ELR (cell line): ENCODE results near the gene WAS.
"Not testable (repeated sequence)": the region's sequence is repeated elsewhere in the genome, so short reads cannot be mapped to it uniquely, and the experiment has no call there.

Source experiments
- DNase-seq: peaks from one replicate; pipeline ENCODE4 v3.0.0-alpha.2; 2015; ENCODE audit warnings: low read depth

WAS gene

DNA sequence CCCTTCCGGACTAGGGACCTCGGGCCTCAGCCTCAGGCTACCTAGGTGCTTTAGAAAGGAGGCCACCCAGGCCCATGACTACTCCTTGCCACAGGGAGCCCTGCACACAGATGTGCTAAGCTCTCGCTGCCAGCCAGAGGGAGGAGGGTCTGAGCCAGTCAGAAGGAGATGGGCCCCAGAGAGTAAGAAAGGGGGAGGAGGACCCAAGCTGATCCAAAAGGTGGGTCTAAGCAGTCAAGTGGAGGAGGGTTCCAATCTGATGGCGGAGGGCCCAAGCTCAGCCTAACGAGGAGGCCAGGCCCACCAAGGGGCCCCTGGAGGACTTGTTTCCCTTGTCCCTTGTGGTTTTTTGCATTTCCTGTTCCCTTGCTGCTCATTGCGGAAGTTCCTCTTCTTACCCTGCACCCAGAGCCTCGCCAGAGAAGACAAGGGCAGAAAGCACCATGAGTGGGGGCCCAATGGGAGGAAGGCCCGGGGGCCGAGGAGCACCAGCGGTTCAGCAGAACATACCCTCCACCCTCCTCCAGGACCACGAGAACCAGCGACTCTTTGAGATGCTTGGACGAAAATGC is at the start of gene WAS:
Gene WAS, plus strand, starts transcription at position 389 of the 572 bp plus-strand sequence. Its CDS starts 55 bp downstream, at position 444.
- no peak for DNase-seq

DNA sequence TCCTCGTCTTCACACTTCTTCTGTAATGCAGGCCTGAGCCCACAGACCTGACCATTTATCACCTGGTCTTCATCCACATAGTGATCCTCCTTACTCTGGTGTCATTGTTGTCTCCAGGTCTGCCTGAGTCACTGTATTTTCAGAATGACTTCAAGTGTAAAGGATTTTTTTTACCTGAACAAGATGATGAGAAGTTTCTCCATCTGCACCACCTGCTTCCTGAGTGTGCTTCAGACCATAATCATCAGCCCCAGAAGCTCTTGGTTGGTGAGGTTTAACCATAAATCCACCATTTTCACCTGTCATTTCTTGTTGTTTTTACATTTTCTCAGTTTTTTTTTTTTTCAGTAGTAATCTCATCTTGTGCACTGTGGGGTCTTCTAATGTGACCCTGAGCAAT is 47.3 kb upstream of the WAS start:
- DNase-seq, result no peak

DNA sequence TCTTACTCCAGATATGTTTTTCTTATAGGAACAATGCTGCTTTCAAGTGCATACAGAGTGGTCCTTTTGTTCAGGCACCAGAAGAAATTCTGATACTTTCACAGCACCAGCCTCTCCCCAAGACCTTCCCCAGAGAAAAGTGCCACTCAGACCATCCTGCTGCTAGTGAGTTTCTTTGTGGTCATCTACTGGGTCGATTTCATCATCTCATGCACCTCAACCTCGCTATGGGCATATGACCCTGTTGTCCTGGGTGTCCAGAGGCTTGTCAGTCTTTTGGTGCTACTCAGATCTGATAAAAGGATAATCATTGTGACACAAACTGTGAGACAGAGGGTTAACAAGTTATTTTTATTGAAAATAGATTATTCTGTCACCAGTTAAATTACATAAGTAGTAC is 46.8 kb upstream of the WAS start:
- DNase-seq, result no peak

DNA sequence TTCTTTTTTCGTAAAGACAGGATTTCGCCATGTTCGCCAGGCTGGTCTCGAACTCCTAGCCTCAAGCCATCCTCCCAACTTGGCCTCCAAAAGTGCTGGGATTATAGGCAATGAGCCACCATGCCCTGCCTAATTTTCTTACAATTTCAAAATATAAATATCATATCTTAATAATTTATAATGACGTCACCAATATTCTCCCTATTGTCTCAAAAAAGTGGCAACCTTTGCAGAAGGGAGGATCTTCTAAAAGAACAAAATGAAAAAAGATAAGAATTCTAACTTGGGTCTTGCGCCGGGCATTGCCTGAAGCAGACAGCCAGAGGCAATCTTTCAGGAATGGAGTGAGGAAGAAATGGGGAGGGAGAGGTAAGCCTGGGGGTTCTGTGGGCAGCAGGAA is 37.9 kb upstream of the WAS start:
- no peak for DNase-seq

DNA sequence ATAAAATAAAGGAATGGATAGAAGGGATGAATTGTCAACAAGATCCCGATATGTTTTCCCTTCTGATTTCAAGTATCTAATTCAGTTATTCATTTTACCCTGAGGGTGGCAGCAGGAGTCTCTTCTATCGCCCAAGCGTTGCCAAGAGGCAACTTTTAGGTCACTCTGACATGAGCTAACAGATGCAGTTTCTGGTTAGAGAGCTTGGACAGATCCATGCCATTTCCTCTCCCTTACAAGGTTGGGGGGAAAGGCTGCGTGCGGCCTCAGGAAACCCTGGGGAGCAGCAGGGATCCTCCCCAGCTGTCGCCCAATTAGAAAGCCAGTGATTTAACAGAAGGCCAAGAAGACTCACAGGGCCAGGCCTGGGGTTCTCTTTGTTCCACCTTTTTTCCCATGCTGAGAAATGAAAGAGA is 35.3 kb upstream of the WAS start:
- DNase-seq, result peak; percentile 61

DNA sequence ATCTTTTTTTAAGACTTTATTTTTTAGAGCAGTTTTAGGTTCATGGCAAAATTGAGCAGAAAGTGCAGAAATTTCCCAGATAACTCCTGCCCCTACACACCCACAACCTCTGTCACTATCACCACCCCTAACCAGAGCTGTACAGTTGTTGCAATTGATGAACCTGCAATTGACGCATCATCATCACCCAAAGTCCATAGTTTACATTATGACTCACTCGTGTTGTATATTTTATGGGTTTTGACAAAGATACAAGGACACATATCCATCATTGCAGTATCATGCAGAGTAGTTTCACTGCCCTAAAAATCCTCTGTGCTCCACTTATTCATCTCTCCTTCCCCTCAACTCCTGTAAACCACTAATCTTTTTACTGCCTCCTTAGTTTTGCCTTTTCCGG is 34.5 kb upstream of the WAS start:
- peak; percentile 19 for DNase-seq

DNA sequence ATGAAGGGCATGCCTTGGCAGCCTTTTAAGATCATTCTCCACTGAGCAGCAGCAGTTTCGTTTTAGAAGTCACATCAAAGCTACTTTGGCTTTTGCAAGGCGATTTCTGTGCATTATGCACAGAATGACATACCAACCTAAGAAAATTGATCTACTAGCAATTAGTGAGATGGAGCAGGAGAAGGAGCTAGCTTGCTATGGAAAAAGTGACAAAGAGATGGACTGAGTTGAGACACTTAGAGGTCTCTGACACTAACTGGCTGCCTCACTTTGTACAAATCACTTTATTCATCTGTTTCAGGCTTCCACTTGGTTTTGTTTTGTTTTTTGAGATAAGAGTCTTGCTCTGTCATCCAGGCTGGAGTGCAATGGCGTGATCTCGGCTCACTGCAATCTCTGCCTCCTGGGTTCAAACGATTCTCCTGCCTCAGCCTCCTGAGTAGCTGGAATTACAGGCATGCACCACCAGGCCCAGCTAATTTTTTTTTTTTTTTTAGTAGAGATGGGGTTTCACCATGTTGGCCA is 31.5 kb upstream of the WAS start:
- DNase-seq, result not testable (repeated sequence)

DNA sequence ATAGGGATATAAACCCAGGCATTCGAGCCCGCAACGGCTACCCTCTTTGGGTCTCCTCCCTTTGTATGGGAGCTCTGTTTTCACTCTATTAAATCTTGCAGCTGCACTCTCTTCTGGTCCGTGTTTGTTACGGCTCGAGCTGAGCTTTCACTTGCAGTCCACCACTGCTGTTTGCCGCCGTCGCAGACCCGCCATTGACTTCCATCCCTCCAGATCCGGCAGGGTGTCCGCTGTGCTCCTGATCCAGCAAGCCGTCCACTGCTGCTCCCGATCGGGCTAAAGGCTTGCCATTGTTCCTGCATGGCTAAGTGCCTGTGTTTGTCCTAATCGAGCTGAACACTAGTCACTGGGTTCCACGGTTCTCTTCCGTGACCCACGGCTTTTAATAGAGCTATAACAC is 28.9 kb upstream of the WAS start:
- DNase-seq, result not testable (repeated sequence)

DNA sequence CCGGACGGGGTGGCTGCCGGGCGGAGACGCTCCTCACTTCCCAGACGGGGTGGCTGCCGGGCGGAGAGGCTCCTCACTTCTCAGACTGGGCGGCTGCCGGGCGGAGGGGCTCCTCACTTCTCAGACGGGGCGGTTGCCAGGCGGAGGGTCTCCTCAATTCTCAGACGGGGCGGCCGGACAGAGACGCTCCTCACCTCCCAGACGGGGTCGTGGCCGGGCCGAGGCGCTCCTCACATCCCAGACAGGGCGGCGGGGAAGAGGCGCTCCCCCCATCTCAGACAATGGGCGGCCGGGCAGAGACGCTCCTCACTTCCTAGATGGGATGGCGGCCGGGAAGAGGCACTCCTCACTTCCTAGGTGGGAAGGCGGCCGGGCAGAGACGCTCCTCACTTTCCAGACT is 23.9 kb upstream of the WAS start:
- DNase-seq, result not testable (repeated sequence)

DNA sequence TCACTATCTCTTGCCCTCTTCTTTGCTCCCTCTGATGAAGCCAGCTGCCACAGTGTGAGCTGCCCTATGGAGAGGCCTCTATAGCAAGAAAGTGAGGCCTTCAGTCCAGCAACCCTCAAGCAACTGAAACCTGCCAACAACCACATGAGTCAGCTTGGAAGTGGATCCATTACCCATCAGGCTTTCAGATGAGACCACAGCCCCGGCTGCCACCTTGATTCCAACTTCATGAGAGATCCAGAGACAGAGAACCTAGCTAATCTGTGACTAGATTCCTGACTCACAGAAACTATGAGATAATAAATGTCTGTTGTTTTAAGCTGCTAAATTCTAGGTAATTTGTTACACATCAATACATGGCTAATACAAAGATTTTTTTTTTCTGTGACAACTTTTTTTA is 20.4 kb upstream of the WAS start:
- no peak for DNase-seq

DNA sequence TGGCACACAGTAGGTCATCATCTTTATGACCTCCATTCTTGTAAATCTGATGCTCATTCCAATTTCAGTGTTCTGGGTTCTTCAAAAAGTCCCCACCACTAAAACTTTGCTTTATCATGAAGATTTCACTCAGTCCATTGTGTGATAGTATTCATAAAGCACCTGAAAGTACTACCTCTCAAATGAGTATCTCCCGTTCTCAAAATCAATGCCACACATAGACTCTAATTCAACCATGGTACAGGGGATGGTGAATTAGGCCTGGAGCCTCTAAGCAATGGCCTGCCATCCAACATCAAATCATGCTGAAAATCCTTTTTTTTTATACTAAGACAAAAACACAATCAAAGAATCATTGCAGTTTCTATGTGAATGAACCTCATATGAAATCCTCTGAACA is 19.4 kb upstream of the WAS start:
- DNase-seq, result no peak

DNA sequence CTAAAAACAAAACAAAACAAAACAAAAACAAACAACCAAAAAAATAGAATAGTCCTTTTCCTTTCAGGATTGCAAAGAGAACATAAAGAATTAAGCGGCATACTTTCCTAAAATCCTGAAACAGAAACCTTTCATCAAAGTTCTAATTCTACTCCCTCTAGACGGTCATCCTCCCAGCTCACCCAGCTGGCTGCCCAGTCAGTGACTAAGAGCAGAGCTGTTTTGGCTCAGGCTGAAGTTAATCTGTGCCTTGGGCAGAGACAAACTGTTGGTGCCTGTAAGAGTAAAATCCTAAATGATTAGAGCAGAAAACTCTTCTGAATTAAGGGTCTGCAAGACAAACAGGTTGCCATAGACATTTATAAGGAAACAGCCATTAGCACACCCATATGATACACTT is 17.6 kb upstream of the WAS start:
- DNase-seq, result peak; percentile 11

DNA sequence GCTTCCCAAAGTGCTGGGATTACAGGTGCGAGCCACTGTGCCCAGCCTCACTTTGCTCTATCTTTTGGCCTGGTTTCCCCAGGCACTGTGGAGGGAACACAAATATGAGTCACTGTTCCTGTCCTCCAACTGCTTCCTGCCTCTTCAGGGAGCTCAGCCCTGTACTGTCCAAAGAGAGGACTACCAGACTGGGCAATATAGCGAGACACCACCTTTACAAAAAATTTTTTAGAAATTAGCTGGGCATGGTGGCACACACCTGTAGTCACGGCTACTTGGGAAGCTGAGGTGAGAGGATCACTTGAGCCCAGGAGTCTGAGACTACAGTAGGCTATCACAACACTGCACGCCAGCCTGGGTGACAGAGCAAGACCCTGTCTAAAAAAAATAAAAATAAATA is 16.9 kb upstream of the WAS start:
- DNase-seq, result no peak

DNA sequence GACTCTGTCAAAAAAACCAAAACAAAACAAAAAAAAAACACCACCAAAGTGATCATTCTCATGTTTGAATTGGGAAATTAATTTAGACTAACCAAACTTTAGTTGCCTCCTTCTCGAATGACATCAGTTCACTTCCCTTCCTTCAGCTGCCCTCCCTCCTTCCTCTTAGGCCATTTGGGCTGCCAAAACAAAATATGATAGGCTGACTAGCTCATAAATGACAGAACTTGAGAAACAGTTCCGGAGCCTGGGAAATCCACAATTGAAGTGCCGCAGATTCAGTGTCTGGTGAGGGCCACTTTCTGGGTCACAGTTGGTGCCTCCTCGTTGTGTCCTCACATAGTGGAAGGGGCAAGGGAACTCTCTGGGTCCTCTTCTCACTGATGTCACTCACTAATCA is 16.1 kb upstream of the WAS start:
- DNase-seq, result no peak

DNA sequence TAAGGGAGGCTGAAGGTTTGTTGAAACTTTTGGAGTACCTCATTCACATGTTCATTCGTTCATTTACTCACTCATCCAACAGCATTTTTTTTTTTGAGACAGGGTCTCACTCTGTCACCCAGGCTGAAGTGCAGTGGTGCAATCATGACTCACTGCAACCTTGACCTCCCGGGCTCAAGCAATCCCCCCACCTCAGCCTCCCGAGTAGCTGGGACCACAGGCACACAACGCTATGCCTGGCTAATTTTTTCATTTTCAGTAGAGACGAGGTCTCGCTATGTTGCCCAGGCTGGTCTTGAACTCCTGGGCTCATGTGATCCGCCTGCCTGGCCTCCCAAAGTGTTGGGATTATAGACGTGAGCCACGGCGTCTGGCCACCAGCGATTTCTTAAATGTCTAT is 15.4 kb upstream of the WAS start:
- not testable (repeated sequence) for DNase-seq

DNA sequence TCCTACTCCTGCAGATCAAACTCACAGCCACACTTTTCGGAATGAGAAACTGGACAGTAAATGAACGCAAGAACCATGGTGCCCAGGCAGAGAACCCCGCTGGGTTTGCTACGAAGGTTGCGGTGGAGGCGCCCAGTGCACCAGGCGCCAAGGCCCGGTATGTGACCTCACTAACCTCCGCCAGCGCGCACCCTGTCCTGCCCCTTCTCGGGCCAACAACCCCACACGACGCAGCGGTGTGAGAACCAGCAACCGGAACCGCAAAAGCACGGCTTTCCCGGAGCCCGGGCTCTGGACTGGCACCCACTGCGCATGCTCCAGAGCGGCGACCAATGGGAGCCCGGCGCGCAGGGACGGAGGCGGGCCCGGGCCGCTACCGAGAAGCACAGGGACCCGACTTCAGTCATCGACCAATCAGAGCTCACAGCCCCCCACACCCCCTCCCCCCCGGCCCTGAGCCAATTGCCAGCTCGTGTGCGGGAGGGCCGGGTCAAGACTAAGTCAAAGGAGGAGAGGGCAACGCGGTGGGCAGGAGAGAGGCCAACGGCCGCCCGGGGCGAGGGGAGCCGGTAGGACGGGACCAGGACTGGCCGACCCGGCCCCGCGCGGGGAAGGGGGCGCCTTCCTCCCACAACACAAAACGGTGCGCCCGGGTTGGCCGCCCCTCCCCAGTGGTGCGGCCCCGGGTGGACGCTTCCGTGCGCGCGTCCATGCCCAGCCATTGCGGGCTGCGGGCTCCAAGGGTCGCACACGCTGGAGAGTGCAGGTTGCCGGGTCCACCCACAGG is 7.3 kb upstream of the WAS start:
- DNase-seq, result peak; percentile 87

DNA sequence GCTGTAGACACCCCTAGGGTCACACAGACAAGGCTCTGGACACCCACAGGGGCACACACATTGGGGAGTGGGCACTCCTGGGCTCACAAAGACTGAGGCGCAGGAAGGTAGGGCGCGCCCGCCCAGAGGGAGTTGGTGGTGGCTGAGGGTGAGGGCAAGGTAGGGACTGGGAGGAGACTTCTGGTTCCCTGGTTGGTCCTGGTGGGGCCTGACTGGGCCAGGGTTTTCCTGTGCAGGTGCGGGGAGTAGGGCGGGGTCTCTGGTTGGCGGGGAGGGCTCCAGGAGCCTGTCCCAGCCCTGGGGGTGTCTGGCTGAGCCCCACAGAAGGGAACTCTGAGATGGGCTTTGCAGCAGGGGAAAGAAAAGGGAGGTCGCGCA is 6.7 kb upstream of the WAS start:
- no peak for DNase-seq

DNA sequence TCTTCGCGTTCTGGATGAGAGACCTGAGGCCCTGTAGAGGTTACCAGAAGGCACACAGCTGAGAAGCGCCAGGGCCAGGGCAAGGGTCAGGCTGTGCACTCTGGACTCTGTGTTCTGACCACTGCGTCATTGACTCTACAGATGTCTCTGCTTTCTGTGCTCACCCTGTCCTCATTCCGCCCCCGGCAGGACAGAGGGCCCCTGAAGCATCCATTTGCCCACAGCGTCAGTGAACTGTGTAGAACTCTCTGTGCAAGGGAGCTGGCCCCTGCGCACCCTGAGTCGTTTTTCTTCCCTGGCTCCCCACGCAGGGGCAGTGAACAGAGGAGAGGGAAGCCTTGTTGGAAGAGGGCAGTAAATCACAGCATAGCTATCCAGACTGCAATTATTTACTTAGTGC is 6.1 kb upstream of the WAS start:
- DNase-seq, result no peak

DNA sequence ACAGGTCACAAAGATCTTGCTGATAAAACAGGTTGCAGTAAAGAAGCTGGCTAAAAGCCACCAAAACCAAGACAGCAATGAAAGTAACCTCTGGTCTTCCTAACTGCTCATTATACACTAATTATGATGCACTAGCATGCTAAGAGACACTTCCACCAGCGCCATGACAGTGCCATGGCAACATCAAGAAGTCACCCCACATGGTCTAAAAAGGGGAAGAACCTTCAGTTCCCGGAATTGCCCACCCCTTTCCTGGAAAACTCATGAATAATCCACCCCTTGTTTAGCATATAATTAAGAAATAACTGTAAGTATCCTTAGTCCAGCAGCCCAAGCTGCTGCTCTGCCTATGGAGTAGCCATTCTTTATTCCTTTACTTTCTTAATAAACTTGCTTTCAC is 3.1 kb upstream of the WAS start:
- not testable (repeated sequence) for DNase-seq

DNA sequence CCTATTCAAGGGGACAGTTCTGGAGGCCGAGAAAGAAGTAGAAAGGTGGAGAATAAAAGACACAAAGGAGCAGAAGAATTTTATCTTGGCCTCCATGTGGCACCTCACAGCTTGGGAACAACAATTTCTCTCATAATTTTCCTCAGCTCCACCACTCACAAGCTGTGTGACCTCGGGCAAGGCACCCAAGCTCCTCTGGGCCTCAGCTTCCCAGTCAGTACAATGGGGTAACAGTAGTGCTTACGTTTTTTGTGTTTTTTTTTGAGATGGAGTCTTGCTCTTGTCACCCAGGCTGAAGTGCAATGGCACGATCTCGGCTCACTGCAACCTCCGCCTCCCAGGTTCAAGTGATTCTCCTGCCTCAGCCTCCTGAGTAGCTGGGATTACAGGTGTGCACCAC is 2.7 kb upstream of the WAS start:
- not testable (repeated sequence) for DNase-seq

DNA sequence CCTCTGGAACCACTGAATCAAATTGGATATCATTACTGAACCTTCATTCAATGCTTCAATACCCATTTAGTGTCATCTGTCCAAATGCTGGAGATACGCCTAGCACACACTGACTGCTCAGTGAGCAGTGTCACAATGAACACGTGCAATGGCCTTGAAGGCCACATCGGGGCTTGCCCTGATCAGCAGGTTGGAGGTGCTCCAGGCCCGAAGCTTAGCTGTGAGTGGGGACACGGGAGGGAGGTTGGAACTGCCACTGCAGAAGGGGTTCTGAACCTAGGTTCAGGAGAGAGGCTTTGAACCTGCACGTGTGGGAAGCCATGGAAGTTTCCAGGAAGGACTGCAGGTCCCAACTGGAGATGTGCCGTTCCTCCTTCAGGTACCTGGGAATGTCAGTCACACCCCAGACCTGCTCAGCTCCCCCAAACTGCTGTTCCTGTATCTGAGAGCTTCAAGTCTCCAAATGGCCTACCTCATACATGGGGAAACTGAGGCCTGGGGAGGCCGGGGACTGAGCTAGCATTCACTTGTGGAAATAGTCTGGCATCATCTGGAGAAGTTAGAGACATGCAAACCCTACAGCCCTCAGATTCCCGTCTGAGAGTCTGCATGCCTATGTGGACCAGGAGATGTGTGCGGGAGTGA is 1.9 kb upstream of the WAS start:
- DNase-seq, result no peak

DNA sequence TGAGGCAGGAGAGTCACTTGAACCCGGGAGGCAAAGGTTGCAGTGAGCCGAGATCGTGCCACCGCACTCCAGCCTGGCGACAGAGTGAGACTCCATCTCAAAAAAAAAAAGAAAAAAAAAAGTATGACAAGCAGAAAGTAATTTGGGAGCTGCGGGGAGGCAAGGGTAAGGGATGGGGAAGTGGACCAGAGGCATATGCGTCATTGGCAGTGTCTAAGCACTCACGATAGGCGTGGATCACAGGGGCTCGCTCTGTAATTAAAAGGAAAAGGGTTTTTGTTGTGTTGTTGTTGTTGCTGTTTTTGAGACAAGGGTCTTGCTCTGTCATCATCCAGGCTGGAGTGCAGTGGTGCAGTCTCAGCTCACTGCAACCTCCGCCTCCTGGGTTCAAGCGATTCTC is 804 bp upstream of the WAS start:
- not testable (repeated sequence) for DNase-seq

DNA sequence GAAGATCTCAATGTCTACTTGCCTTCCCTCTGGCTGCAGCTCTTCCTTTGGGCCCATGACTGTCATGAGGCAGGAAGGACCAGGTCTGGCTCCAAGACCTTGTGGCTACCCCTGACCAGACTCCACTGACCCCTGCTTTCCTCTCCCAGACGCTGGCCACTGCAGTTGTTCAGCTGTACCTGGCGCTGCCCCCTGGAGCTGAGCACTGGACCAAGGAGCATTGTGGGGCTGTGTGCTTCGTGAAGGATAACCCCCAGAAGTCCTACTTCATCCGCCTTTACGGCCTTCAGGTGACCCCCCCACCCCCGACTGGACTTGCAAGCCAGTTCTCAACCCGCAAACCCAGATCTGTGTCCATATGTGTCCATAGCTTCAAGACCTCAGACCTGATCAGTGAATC is 535 bp downstream of the WAS start:
- no peak for DNase-seq
